HUES64 (cell line): ENCODE data around the gene NFKB1.

Experiments used
- H3K27ac ChIP-seq: 2 replicates; pipeline ENCODE4 v1.7.0; 2013; ENCODE audit warnings: low read depth, low read length, inconsistent platforms
- H3K27me3 ChIP-seq: 2 replicates; pipeline ENCODE4 v1.6.1; 2013; ENCODE audit warnings: mild to moderate bottlenecking, low read length; ENCODE audit not compliant: insufficient read depth
- H3K36me3 ChIP-seq: 2 replicates; pipeline ENCODE4 v1.6.1; 2013; ENCODE audit warnings: mild to moderate bottlenecking, low read length; ENCODE audit not compliant: insufficient read depth
- H3K4me1 ChIP-seq: 2 replicates; pipeline ENCODE4 v1.6.1; 2013; ENCODE audit warnings: mild to moderate bottlenecking, low read length, moderate library complexity; ENCODE audit not compliant: insufficient read depth
- H3K4me3 ChIP-seq: 2 replicates; pipeline ENCODE4 v1.5.1; 2013; ENCODE audit warnings: mild to moderate bottlenecking, low read length, moderate library complexity
- H3K9ac ChIP-seq: 2 replicates; pipeline ENCODE4 v1.6.1; 2013; ENCODE audit warnings: mild to moderate bottlenecking, low read depth, low read length
- H3K9me3 ChIP-seq: 2 replicates; pipeline ENCODE4 v1.6.1; 2013; ENCODE audit warnings: low read depth, low read length; ENCODE audit not compliant: insufficient read depth
- WGBS: fragments of 150-250, 120-280 bp; methylation state at CpG from one replicate; pipeline ENCODE4 v1.1.7; 2013; ENCODE audit warnings: missing lambda C conversion rate; 5-methylcytosine and 5-hydroxymethylcytosine counted together

NFKB1 gene

GRCh38 chr4:102629673-102630072 lies 128.5 kb downstream of the NFKB1 start:
- no peak overlapping the region for H3K27ac ChIP-seq
- H3K4me3 ChIP-seq, result no peak overlapping the region
- H3K36me3 ChIP-seq, result peaks cover 17% of the 10 kb centered on the region
- H3K9ac ChIP-seq, result no peak overlapping the region
- WGBS, result 95% methylated on average over 13 of the region's 13 CpGs
- no peaks in the 10 kb centered on the region for H3K4me1 ChIP-seq
- H3K9me3 ChIP-seq, result no peaks in the 10 kb centered on the region
- H3K27me3 ChIP-seq, result no peaks in the 10 kb centered on the region

- H3K9me3 ChIP-seq, result no peaks in the 10 kb centered on the region
- no peaks in the 10 kb centered on the region for H3K4me1 ChIP-seq
- H3K36me3 ChIP-seq, result peaks cover 27% of the 10 kb centered on the region
- H3K4me3 ChIP-seq, result no peak overlapping the region
- 90% methylated on average over 7 of the region's 7 CpGs for WGBS
- H3K27me3 ChIP-seq, result no peaks in the 10 kb centered on the region
- H3K9ac ChIP-seq, result no peak overlapping the region
- H3K27ac ChIP-seq, result no peak overlapping the region
Measured at GRCh38 chr4:102631616-102632015, 130.5 kb downstream of the NFKB1 start.

DNA sequence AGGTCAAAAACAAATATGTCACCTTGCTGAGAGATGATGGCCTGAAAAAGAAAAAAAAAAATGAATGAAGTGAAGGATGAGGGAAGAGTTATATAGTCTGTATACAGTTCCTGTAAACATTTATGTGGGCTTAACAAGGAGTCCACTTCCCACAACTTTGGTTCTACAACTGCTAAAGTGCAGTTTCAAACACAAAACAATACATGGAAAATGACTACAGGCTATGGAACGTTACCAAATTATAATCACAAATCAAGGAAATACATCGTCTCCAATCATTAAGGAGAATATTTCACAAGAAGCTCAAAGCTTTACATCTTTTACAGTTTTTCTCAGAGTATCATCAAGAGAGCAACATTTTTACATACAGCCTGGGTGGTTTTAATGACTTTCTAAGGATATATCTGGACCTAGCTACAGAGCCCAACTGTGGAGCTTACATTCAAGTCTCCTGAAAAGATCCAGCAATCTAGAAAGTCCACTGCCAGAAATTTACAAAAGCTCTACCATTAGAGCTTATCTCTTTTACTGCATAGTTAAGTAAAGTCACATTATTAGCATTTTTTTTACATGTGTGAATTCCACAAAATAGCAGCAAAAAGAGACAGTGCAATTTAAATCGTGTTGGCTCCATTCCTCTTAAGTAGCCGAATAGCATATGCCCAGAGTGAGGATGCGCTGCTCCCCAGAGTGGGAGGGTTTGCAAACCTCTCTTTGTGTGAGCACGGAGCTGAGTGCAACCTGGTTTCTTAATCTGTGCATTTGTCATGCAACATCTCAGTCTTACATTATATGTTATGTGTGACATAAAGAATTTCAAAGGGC lies 131.3 kb downstream of the NFKB1 start:
- WGBS, result 79% methylated on average over 6 of the region's 6 CpGs

DNA sequence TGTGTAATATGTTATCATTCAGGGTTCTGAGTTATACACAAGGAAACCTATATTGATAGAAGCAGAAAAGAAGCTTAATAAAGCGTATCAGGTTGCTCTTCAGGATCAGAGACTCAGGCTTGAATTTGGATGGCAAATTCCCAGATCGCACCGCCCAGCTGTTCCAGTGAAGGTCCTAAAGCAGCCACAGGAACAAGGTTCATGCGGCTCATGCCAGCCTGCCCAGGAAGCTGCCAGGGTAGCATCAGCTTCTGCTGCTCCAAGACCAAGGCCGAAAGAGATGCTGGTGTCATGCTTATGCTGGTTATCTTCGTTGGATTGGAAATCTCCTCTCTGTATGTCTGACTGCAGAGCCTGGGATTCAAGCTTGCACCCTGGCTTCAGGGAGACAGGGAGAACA lies 131.9 kb downstream of the NFKB1 start:
- H3K27me3 ChIP-seq, result no peaks in the 10 kb centered on the region
- no peak overlapping the region for H3K27ac ChIP-seq
- H3K4me1 ChIP-seq, result no peaks in the 10 kb centered on the region
- 89% methylated on average over 6 of the region's 6 CpGs for WGBS
- H3K9me3 ChIP-seq, result no peaks in the 10 kb centered on the region
- no peak overlapping the region for H3K9ac ChIP-seq
- no peak overlapping the region for H3K4me3 ChIP-seq
- H3K36me3 ChIP-seq, result peaks cover 34% of the 10 kb centered on the region

More for the DNA sequence above, 131.3 kb downstream of the NFKB1 start:
- Histone ChIP-seq H3K9me3 (no peaks in the 10 kb centered on the region), H3K27ac (no peak overlapping the region), H3K4me3 (no peak overlapping the region), H3K4me1 (no peaks in the 10 kb centered on the region), H3K36me3 (peaks cover 32% of the 10 kb centered on the region), H3K9ac (no peak overlapping the region), H3K27me3 (no peaks in the 10 kb centered on the region)

- H3K36me3 ChIP-seq, result peaks cover 45% of the 10 kb centered on the region
- H3K27ac ChIP-seq, result no peak overlapping the region
- whole genome bisulfite sequencing, result 99% methylated on average over 3 of the region's 3 CpGs
- H3K4me1 ChIP-seq, result no peaks in the 10 kb centered on the region
- no peak overlapping the region for H3K4me3 ChIP-seq
- no peak overlapping the region for H3K9ac ChIP-seq
- no peaks in the 10 kb centered on the region for H3K27me3 ChIP-seq
- H3K9me3 ChIP-seq, result no peaks in the 10 kb centered on the region
Measured at GRCh38 chr4:102637391-102637790, 136.2 kb downstream of the NFKB1 start.

- Histone ChIP-seq H3K27me3 (no peaks in the 10 kb centered on the region), H3K36me3 (peaks cover 41% of the 10 kb centered on the region), H3K9ac (no peak overlapping the region), H3K27ac (no peak overlapping the region), H3K4me3 (no peak overlapping the region), H3K4me1 (no peaks in the 10 kb centered on the region), H3K9me3 (no peaks in the 10 kb centered on the region)
- WGBS, result 92% methylated on average over 1 of the region's 1 CpG
Measured at GRCh38 chr4:102638621-102639020, 137.5 kb downstream of the NFKB1 start.

- Histone ChIP-seq H3K9me3 (no peaks in the 10 kb centered on the region), H3K27me3 (no peaks in the 10 kb centered on the region), H3K9ac (no peak overlapping the region), H3K36me3 (peaks cover 33% of the 10 kb centered on the region), H3K27ac (no peak overlapping the region), H3K4me3 (no peak overlapping the region), H3K4me1 (no peaks in the 10 kb centered on the region)
- 95% methylated on average over 7 of the region's 7 CpGs for WGBS
Measured at GRCh38 chr4:102639598-102639997, 138.4 kb downstream of the NFKB1 start.

DNA sequence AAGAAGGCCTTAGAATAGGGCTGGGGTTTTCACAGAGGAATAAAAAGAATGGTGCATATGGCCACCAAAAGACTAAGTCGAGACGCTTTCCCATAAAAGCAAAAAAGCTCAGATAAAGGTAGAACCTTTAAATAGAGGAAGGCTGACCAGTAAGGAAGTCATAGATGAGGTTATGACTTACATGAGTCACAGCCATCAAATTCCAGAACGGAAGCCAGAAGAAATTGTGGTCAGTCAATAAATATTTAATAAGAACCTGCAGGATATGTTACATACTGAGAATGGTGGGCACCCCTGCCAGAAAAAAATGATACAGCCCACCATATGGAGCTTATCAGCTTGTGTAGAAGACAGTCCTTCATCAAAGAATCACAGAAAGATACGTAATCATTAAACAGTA lies 139.5 kb downstream of the NFKB1 start:
- WGBS, result 97% methylated on average over 4 of the region's 4 CpGs
- no peak overlapping the region for H3K4me3 ChIP-seq
- no peaks in the 10 kb centered on the region for H3K9me3 ChIP-seq
- H3K36me3 ChIP-seq, result peaks cover 31% of the 10 kb centered on the region
- no peak overlapping the region for H3K27ac ChIP-seq
- H3K9ac ChIP-seq, result no peak overlapping the region
- no peaks in the 10 kb centered on the region for H3K4me1 ChIP-seq
- H3K27me3 ChIP-seq, result no peaks in the 10 kb centered on the region

DNA sequence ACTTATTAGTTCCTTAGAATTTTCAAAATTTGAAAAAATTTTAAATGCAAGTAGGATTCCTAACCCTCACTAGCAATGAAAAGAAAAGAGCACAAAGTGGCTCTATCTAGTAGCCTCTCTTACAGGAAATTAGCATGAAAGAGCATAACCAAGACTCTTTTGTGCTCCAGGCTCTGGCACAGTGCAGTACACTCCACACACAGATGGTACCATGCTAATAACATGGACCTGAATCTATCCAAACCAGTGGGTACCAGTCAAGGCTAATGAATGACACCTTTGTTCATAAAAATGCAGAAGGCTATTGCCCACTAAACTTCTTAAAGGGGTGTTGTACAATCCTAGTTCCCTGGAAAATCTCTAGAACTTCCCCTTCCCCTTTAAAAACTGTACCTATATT lies 140.6 kb downstream of the NFKB1 start:
- H3K9ac ChIP-seq, result no peak overlapping the region
- peaks cover 33% of the 10 kb centered on the region for H3K36me3 ChIP-seq
- H3K9me3 ChIP-seq, result no peaks in the 10 kb centered on the region
- no peaks in the 10 kb centered on the region for H3K27me3 ChIP-seq
- no peak overlapping the region for H3K4me3 ChIP-seq
- H3K4me1 ChIP-seq, result no peaks in the 10 kb centered on the region
- H3K27ac ChIP-seq, result no peak overlapping the region

- Histone ChIP-seq H3K27me3 (no peaks in the 10 kb centered on the region), H3K9me3 (no peaks in the 10 kb centered on the region), H3K36me3 (peaks cover 28% of the 10 kb centered on the region), H3K4me1 (no peaks in the 10 kb centered on the region), H3K9ac (no peak overlapping the region), H3K27ac (no peak overlapping the region), H3K4me3 (no peak overlapping the region)
- 88% methylated on average over 5 of the region's 5 CpGs for WGBS
Measured at GRCh38 chr4:102642631-102643298, 141.6 kb downstream of the NFKB1 start.

GRCh38 chr4:102647117-102647516 lies 146.0 kb downstream of the NFKB1 start:
- no peaks in the 10 kb centered on the region for H3K4me1 ChIP-seq
- H3K4me3 ChIP-seq, result no peak overlapping the region
- H3K9ac ChIP-seq, result no peak overlapping the region
- H3K27ac ChIP-seq, result no peak overlapping the region
- H3K36me3 ChIP-seq, result peaks cover 40% of the 10 kb centered on the region
- 90% methylated on average over 1 of the region's 1 CpG for WGBS
- no peaks in the 10 kb centered on the region for H3K9me3 ChIP-seq
- H3K27me3 ChIP-seq, result no peaks in the 10 kb centered on the region
